SK-N-SH treated with all-trans-retinoic acid at 6 μM for 48 hours (cell line): Measurements from ENCODE around the gene TAAR9.

Experiments used
- ATAC-seq: fragments of 200-7000 bp; cut with Tn5 transposase; 3 replicates; pipeline ENCODE4 v1.9.1; 2020; ENCODE audit warnings: mild to moderate bottlenecking, moderate library complexity
- BACH2 ChIP-seq: fragments of 250-450 bp; sonication (Bioruptor Pico); IDR thresholded peaks from 2 replicates; pipeline ENCODE4 v1.9.0; 2021; ENCODE audit warnings: mild to moderate bottlenecking, borderline replicate concordance
- CREB5 ChIP-seq: fragments of 250-450 bp; sonication (Bioruptor Pico); IDR thresholded peaks from 2 replicates; pipeline ENCODE4 v1.5.1; 2020; ENCODE audit warnings: low read depth, mild to moderate bottlenecking, moderate library complexity
- CSDC2 ChIP-seq: fragments of 250-450 bp; sonication (Bioruptor Pico); IDR thresholded peaks from 2 replicates; pipeline ENCODE4 v1.5.0; 2020; ENCODE audit warnings: mild to moderate bottlenecking, moderate library complexity
- CSRNP3 ChIP-seq: fragments of 250-450 bp; sonication (Bioruptor Pico); IDR thresholded peaks from 2 replicates; pipeline ENCODE4 v1.5.1; 2021; ENCODE audit warnings: mild to moderate bottlenecking, moderate library complexity
- ESRRG ChIP-seq: fragments of 250-450 bp; sonication (Bioruptor Pico); IDR thresholded peaks from 2 replicates; pipeline ENCODE4 v1.6.1; 2021; ENCODE audit warnings: mild to moderate bottlenecking
- GLIS3 ChIP-seq: fragments of 250-450 bp; sonication (Bioruptor Pico); IDR thresholded peaks from 2 replicates; pipeline ENCODE4 v1.5.0; 2020; ENCODE audit warnings: mild to moderate bottlenecking, moderate library complexity
- ISL1 ChIP-seq: fragments of 250-450 bp; sonication (Bioruptor Pico); IDR thresholded peaks from 2 replicates; pipeline ENCODE4 v2.1.2; 2022; ENCODE audit warnings: mild to moderate bottlenecking, moderate library complexity
- OSR1 ChIP-seq: fragments of 250-450 bp; sonication (Bioruptor Pico); IDR thresholded peaks from 2 replicates; pipeline ENCODE4 v1.8.0; 2022; ENCODE audit warnings: moderate library complexity, mild to moderate bottlenecking, inconsistent platforms
- PATZ1 ChIP-seq: fragments of 250-450 bp; sonication (Bioruptor Pico); IDR thresholded peaks from 2 replicates; pipeline ENCODE4 v1.8.0; 2020; ENCODE audit warnings: mild to moderate bottlenecking, moderate library complexity, borderline replicate concordance
- PPARA ChIP-seq: fragments of 250-450 bp; sonication (Bioruptor Pico); IDR thresholded peaks from 2 replicates; pipeline ENCODE4 v1.5.0; 2020; ENCODE audit warnings: mild to moderate bottlenecking, borderline replicate concordance
- RARB ChIP-seq: fragments of 250-450 bp; sonication (Bioruptor Pico); IDR thresholded peaks from 2 replicates; pipeline ENCODE4 v1.8.0; 2021; ENCODE audit warnings: mild to moderate bottlenecking, moderate library complexity
- SNAI2 ChIP-seq: fragments of 250-450 bp; sonication (Bioruptor Pico); IDR thresholded peaks from 2 replicates; pipeline ENCODE4 v1.5.0; 2020; ENCODE audit warnings: mild to moderate bottlenecking, moderate library complexity
- TSHZ2 ChIP-seq: fragments of 250-450 bp; sonication (Bioruptor Pico); IDR thresholded peaks from 2 replicates; pipeline ENCODE4 v1.5.0; 2020; ENCODE audit warnings: mild to moderate bottlenecking, moderate library complexity
- ZC3H10 ChIP-seq: fragments of 250-450 bp; sonication (Bioruptor Pico); IDR thresholded peaks from 2 replicates; pipeline ENCODE4 v1.5.1; 2021; ENCODE audit warnings: mild to moderate bottlenecking, moderate library complexity
- ZFP3 ChIP-seq: fragments of 250-450 bp; sonication (Bioruptor Pico); IDR thresholded peaks from 2 replicates; pipeline ENCODE4 v1.5.0; 2020; ENCODE audit warnings: mild to moderate bottlenecking, moderate library complexity
- ZFP30 ChIP-seq: fragments of 450-650 bp; formaldehyde crosslinking; IDR thresholded peaks from 2 replicates; pipeline ENCODE4 v1.5.0; 2022; ENCODE audit warnings: mild to moderate bottlenecking, moderate library complexity
- ZNF565 ChIP-seq: fragments of 450-650 bp; formaldehyde crosslinking; conservative IDR thresholded peaks from 2 replicates; pipeline ENCODE4 v1.5.0; 2020; ENCODE audit warnings: low read depth, mild to moderate bottlenecking, moderate library complexity
- ZNF8 ChIP-seq: fragments of 450-650 bp; formaldehyde crosslinking; IDR thresholded peaks from 2 replicates; pipeline ENCODE4 v1.5.0; 2020; ENCODE audit warnings: mild to moderate bottlenecking, moderate library complexity
- TF ChIP-seq, protein P1 (sequence below): fragments of 250-450 bp; sonication (Bioruptor Pico); IDR thresholded peaks from 2 replicates; pipeline ENCODE4 v1.8.0; 2021; ENCODE audit warnings: low read depth, mild to moderate bottlenecking, moderate library complexity, borderline replicate concordance

Gene TAAR9, protein sequence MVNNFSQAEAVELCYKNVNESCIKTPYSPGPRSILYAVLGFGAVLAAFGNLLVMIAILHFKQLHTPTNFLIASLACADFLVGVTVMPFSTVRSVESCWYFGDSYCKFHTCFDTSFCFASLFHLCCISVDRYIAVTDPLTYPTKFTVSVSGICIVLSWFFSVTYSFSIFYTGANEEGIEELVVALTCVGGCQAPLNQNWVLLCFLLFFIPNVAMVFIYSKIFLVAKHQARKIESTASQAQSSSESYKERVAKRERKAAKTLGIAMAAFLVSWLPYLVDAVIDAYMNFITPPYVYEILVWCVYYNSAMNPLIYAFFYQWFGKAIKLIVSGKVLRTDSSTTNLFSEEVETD

GRCh38 chr6:132537977-132538376 lies at the start of gene TAAR9:
Gene TAAR9 (plus strand): TSS chr6:132538277. CDS start chr6:132538290, 13 bp downstream.
- no peak for TF ChIP-seq BACH2 (CRISPR knock-in tag)
- no peak for TF ChIP-seq ISL1 (CRISPR knock-in tag)
- no peak for TF ChIP-seq SNAI2 (CRISPR knock-in tag)
- no peak for TF ChIP-seq ZC3H10 (CRISPR knock-in tag)
- no peak for TF ChIP-seq PPARA (CRISPR knock-in tag)
- TF ChIP-seq ZNF8 (CRISPR knock-in tag): no peak
- TF ChIP-seq OSR1: no peak
- no peak for TF ChIP-seq GLIS3 (CRISPR knock-in tag)
- no peak for TF ChIP-seq ZFP30 (CRISPR knock-in tag)
- TF ChIP-seq ZNF565 (CRISPR knock-in tag): no peak
- no peak for TF ChIP-seq CSRNP3 (CRISPR knock-in tag)
- no peak for TF ChIP-seq CSDC2 (CRISPR knock-in tag)
- TF ChIP-seq RARB (CRISPR knock-in tag): no peak
- TF ChIP-seq PATZ1: no peak
- TF ChIP-seq CREB5 (CRISPR knock-in tag): no peak
- no peak for TF ChIP-seq ZFP3 (CRISPR knock-in tag)
- TF ChIP-seq, protein P1, sequence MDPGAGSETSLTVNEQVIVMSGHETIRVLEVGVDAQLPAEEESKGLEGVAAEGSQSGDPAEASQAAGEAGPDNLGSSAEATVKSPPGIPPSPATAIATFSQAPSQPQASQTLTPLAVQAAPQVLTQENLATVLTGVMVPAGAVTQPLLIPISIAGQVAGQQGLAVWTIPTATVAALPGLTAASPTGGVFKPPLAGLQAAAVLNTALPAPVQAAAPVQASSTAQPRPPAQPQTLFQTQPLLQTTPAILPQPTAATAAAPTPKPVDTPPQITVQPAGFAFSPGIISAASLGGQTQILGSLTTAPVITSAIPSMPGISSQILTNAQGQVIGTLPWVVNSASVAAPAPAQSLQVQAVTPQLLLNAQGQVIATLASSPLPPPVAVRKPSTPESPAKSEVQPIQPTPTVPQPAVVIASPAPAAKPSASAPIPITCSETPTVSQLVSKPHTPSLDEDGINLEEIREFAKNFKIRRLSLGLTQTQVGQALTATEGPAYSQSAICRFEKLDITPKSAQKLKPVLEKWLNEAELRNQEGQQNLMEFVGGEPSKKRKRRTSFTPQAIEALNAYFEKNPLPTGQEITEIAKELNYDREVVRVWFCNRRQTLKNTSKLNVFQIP (CRISPR knock-in tag): no peak
- no peak for TF ChIP-seq TSHZ2 (CRISPR knock-in tag)
- ATAC-seq: no peak

- no peak for ATAC-seq
- no peak for TF ChIP-seq TSHZ2 (CRISPR knock-in tag)
- TF ChIP-seq ZC3H10 (CRISPR knock-in tag): no peak
- no peak for TF ChIP-seq PPARA (CRISPR knock-in tag)
- TF ChIP-seq ESRRG (CRISPR knock-in tag): no peak
Measured at GRCh38 chr6:132489376-132489775, 48.7 kb upstream of the TAAR9 start.
